Measurements from ENCODE around the gene DCC.

Gene DCC

GRCh38 chr18:52612406-52612805 is 272.4 kb downstream of the DCC start:
- no peak overlapping the region for H3K4me3 ChIP-seq (ENCODE audit: low read depth, low read length)
- TF ChIP-seq CTCF (IDR thresholded peaks at IDR 0.05; ENCODE audit: borderline replicate concordance, insufficient read depth, low read depth, low read length): no peak

DNA sequence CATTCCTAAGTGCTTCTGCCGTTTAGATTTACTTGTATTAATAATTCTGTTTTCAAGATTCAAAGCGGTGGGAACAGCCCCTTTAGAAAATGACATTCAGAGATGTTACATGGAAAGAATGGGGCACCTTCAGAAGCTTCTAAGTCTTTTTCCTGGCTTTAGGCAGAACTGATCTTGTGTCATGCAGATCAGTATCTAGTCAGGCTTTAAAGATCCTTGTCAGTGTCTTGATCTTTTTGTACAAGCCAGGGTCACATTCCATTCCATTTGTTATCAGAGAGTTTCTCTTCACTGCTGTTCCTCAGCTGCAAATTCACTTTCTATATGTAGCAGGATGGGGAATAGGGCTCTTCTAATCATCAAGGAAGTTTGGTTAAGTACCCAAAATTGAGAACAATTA is 275.3 kb downstream of the DCC start:
- H3K4me3 ChIP-seq (ENCODE audit: low read depth, low read length): no peak overlapping the region
- no peak for TF ChIP-seq CTCF (IDR thresholded peaks at IDR 0.05; ENCODE audit: borderline replicate concordance, insufficient read depth, low read depth, low read length)

GRCh38 chr18:52615943-52616342 is 275.9 kb downstream of the DCC start:
- no peak for TF ChIP-seq CTCF (IDR thresholded peaks at IDR 0.05; ENCODE audit: borderline replicate concordance, insufficient read depth, low read depth, low read length)

GRCh38 chr18:52617931-52618330 is 277.9 kb downstream of the DCC start:
- H3K4me3 ChIP-seq (ENCODE audit: low read depth, low read length): no peak overlapping the region
- no peak for TF ChIP-seq CTCF (IDR thresholded peaks at IDR 0.05; ENCODE audit: borderline replicate concordance, insufficient read depth, low read depth, low read length)

More at GRCh38 chr18:52615943-52616342, 275.9 kb downstream of the DCC start:
- no peak overlapping the region for H3K4me3 ChIP-seq (ENCODE audit: low read depth, low read length)

DNA sequence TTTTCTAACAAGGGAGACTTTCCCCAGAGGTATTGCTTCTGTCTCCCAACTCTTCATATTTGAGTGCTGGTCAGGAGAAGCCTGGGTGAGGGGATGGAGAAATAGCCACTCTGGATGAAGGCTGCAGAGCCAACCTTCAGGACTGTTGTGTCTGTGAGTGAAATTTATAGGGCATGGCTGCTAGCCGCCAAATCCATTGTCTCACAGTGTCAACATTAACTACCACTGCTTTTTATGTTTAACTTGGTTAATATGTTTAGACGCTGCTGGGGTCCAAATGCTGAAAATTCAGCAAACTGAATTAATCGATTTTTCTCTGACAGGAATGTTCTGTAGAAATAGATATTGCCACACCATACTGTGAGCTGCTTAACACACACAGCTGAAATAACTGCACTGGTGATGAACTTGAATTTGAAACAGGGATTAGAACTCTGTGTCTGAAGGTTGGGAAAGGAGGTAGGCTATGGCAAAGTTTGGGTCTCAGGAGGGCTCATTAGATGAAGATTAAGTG is 281.0 kb downstream of the DCC start:
- TF ChIP-seq CTCF (IDR thresholded peaks at IDR 0.05; ENCODE audit: borderline replicate concordance, insufficient read depth, low read depth, low read length): no peak

DNA sequence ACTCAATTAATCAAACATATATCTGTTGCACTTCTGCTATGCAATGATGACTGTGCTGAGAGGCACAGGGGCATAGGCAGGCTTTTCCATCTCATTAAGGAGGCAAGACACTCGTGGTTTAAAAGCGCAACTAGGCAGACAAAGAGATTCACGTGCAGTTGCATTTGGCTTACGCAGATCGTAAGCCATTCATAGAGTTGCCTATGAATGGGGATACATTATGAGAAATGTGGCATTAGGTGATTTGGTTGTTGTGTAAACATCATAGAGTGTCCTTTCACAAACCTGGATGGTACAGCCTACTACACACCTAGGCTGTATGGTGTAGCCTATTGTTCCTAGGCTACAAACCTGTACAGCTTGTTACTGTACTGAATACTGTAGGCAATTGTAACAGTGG is 284.7 kb downstream of the DCC start:
- no peak for TF ChIP-seq CTCF (IDR thresholded peaks at IDR 0.05; ENCODE audit: borderline replicate concordance, insufficient read depth, low read depth, low read length)
- H3K4me3 ChIP-seq (ENCODE audit: low read depth, low read length): no peak overlapping the region

More for the DNA sequence above, 281.0 kb downstream of the DCC start:
- no peak overlapping the region for H3K4me3 ChIP-seq (ENCODE audit: low read depth, low read length)

GRCh38 chr18:52636536-52636935 is 296.5 kb downstream of the DCC start:
- TF ChIP-seq CTCF (IDR thresholded peaks at IDR 0.05; ENCODE audit: borderline replicate concordance, insufficient read depth, low read depth, low read length): no peak
- no peak overlapping the region for H3K4me3 ChIP-seq (ENCODE audit: low read depth, low read length)
